PC-9 (cell line): ENCODE measurements around the gene GOLGB1.

ENCODE experiments used
- CTCF ChIP-seq: fragments of 200-600 bp; sonication (generic); conservative IDR thresholded peaks from 2 replicates; pipeline ENCODE4 v1.6.1; 2017; ENCODE audit warnings: mixed run types, antibody characterized with exemption, mild to moderate bottlenecking, moderate library complexity
- EZH2 ChIP-seq: fragments of 200-600 bp; sonication (generic); IDR thresholded peaks from 2 replicates; pipeline ENCODE4 v1.8.0; 2017; ENCODE audit warnings: antibody characterized with exemption, low read depth

DNA sequence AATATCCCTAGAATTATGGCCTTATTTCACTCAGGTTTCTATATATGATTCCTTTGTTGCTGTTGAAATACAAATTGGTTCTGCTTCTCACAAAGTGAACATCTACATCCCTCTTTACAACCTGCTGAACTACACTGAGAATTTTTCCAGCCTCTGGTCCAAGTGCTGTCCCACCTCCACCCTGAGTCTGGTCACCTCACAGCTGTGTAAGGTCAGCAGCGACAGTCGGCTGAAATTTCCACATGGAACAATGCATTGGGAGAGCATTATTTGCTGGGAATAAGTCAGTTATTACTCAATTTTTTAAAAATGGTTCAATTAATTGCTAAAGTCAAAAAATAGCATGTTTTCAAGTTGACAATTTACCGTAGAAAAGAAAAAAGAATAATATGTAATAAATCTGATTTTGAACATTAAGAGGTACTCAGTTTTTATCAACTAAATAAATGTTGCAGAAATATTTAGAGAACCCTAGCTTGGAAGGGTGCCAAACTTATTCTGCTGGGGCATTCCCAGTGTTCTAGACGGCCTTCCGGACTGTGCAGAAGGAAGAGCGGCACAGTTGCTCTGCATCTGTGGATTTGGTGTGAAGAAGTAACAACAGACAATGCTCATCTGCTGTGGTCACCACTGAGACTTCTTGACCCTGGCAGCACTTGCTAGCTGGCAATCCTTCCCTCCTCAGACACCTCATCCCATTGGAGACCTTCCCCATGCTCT lies 90.7 kb downstream of the GOLGB1 start:
- TF ChIP-seq CTCF (no peak), EZH2 (no peak)
